GM18868 (cell line): ENCODE results near the gene CD38.
"Not testable (repeated sequence)": the region's sequence is repeated elsewhere in the genome, so short reads cannot be mapped to it uniquely, and the experiment has no call there.

Experiments used
- ATAC-seq: cut with Tn5 transposase; IDR thresholded peaks from one replicate; pipeline ENCODE4 v1.9.1; 2021; ENCODE audit warnings: mild to moderate bottlenecking, moderate library complexity; ENCODE audit not compliant: unreplicated experiment

Gene CD38

DNA sequence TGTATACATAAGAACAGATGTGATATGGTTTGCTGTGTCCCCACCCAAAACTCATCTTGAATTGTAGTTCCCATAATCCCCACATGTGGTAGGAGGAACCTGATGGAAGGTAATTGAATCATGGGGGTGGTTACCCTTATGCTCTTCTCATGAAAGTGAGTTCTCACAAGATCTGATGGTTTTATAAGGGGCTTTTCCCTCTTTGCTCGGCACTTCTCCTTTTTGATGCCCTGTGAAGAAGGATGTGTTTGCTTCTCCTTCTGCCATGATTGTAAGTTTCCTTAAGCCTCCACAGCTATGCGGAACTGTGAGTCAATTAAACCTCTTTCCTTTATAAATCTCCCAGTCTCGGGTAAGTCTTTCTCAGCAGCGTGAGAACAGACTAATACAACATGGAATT is 83.1 kb downstream of the CD38 start:
- ATAC-seq, result not testable (repeated sequence)

GRCh38 chr4:15864651-15865566 is 86.8 kb downstream of the CD38 start:
- no peak for ATAC-seq

DNA sequence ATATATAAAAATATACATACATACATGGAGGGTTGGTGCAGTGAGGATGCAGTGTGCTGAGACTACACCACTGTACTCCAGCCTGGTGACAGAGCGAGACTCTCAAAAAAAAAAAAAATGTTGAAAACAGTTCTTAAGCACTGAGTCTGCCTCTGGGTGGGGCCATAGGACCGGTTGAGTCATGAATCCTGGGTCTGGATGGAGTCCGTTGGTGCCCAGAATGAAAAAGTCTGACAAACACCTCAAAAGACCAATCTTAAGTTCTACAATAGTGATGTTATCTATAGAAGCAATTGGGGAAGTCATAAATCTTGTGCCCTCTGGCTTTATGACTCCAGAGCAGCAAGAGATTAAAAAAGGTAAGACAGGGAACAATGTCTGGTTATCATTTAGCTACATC is 90.0 kb downstream of the CD38 start:
- peak; percentile 45 for ATAC-seq

- ATAC-seq, result peak; percentile 58
Measured at GRCh38 chr4:15868826-15869413, 90.8 kb downstream of the CD38 start.

DNA sequence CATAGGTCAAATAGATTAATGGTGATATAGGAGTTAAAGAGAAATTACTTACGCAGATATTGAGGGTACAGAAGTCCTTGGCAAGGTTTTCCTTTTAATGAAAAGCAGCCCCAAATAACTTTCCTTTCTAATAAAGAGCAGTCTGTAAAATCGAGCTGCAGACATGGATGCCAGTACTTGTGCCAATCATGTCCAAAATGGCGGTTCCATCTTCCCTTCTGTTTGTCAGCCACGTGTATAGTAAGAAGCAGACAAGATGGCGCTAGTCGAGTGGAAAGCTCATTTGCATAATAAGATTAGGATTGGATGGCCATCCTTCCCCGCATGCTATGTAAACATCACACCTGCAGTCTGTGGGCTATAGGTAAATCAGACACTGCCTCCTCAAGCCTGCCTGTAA is 92.0 kb downstream of the CD38 start:
- ATAC-seq, result no peak

DNA sequence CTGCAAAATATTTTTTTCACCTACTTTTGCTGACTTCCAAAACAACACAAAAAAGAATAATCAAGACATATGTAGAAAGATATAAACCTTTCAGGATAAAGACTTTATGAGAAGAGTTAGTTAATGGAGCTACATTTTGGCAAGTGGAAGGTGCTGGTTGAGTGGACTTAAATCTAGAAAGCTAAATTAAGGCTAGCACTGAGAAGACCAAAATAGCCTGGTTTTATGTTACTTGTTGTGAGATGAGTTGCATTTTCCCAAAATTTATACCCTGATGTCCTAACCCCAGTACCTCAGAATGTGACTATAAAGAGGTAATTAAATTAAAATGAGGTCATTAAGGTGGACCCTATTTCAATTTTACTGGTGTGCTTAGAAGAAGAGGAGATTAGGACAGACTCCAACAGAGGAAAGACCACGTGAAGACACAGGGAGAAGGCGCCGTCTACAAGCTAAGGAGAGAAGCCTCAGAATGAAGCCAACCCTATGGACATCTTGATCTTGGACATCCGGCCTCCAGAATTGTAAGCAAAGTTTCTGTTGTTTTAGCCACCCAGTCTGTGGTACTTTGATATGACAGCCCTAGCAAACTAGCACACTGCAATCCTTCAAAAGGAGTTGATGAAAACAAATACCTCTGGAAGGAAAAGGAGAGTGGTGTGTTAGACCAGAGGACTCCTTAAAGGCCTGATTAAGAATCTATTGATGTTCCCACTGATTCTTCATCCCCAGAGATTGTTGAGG is 93.0 kb downstream of the CD38 start:
- no peak for ATAC-seq

DNA sequence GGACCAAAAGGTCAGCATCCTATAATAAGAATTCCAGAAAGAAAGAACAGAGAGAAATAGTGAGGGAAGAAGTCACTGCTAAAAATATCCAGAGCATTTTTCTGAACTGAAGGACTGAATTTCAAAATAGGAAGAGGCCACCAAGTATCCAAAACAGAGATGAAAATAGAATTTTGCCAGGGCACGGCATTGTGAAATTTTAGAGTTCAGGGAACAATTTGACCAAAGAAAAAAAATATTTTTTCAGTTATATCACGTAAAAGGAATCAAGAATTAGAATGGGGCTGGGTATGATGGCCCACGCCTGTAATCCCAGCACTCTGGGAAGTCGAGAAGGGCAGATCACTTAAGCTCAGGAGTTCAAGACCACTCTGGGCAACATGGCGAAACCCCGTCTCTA is 95.0 kb downstream of the CD38 start:
- no peak for ATAC-seq

GRCh38 chr4:15874671-15875070 is 96.5 kb downstream of the CD38 start:
- no peak for ATAC-seq

DNA sequence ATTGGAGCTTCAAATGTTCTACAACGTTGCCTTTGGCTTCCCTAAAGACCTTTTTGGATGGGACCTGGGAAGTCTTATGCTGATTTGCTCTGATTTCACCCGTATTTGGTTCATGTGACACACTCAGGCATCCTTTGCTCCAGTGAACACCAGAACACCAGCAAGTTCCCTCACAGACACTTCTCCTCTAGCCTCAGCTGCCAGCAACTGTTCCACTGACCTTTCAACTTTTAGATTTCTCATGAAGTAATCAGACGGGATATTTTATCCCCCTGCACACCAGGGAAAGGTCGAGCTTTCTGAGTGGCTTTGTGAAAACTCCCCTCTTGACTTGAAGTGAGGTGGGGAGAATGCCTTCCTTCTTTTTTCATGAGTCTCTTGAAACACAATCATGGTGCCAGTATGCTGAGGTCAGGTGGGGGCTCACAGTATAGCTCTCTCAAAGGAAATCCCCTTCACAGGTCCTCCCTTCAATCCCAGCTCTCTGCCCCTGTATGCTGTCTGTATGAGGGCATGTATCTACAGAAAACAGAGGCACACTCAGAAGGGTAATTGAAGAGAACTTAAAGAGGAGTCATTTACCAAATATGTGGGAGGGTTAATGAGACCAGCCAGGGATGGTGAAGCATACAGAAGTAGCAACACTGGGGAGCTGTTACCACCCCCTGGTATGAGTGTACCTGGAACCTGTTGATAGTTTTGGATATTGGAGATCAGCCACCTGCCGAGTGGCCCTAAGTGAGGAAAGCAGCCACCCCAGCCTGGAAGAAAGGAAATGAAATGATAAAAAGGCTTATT is 97.7 kb downstream of the CD38 start:
- ATAC-seq, result no peak

DNA sequence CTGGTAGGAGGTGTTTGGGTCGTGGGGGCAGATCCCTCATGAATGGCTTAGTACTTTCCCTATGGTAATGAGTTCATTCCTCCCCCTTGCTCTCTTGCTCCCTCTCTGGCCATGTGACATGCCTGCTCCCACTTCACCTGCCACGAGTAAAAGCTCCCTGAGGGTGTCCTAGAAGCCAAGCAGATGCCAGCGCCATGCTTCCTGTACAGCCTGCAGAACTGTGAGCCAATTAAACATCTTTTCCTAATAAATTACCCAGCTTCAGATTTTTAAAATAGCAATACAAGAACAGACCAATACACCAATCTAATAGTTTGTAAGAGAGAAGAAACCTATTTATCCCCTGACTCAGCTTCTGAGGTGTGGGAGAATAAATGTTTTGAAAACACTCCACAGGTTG is 99.9 kb downstream of the CD38 start:
- ATAC-seq, result no peak

- ATAC-seq, result no peak
Measured at GRCh38 chr4:15881820-15882219, 103.7 kb downstream of the CD38 start.

GRCh38 chr4:15882675-15883086 is 104.6 kb downstream of the CD38 start:
- peak; percentile 93 for ATAC-seq

DNA sequence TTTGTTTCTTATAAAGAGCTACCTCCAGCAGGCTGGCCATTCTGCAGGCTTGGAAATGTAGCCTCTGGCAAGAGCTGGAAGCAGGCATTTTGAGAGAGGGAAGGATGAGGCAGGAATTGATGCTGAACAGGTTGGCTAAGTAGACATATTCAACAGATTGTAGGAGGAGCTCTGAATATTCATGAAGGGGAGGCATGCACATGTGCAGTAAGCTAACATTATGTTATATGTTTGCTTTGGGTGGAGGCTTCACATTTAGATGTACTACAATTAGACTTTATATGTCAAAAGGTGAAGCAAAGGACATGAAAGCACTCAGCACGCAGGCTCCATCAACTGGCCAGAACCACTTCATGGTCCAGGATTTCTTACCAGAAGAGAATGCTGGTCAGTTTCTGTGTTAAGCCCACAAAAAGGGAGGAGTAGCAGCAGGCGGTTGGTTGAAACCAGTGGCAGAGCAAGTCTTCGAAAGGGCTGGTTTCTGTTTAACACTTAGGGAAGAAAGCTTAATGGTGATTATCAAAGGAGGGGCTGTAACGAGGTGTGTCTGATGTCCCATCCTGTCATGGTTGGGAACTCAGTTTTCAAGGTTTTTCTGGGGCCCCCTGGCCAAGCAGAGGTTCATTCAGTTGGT is 105.6 kb downstream of the CD38 start:
- ATAC-seq, result no peak

DNA sequence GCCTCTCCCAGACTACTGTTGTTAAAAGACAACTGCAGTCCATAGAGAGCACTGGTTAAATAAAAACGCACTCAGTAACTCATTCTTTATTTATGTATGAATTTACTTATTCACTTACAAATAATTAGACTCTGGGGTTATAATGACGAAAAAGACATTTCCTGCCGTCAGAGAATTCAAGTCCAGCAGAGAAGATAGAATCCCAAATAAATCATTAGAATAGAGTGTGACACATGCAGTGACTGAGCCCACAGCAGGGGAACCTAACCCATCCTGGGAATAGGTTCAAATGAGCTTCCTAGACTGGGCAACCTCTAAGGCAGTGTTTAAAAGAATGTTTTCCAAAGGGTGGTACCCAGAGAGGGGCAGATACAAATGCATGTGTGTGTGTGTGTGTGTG is 106.5 kb downstream of the CD38 start:
- ATAC-seq, result no peak

- ATAC-seq, result no peak
Measured at GRCh38 chr4:15885422-15885821, 107.3 kb downstream of the CD38 start.

GRCh38 chr4:15888515-15888914 is 110.4 kb downstream of the CD38 start:
- no peak for ATAC-seq

GRCh38 chr4:15890246-15890829 is 112.2 kb downstream of the CD38 start:
- peak; percentile 64 for ATAC-seq

DNA sequence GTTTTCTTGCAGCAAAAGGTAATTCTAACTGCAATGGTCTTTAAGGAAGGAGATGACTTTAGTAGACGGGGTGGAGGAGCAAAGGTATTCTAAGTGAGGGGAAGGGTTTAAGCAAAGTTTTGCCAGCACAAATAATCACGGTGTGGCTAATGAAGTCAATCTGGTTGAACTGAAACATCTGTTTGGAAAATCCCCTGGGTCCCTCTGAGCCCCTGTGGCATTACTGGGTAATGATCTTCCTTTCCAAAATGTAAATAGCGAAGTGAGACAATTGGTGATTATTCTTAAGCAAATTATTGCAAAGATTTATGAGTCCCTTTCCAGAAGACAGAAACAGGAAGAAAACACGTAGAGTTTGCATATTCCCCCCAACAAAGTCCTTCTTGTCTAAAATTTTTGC is 113.2 kb downstream of the CD38 start:
- ATAC-seq, result peak; percentile 75

DNA sequence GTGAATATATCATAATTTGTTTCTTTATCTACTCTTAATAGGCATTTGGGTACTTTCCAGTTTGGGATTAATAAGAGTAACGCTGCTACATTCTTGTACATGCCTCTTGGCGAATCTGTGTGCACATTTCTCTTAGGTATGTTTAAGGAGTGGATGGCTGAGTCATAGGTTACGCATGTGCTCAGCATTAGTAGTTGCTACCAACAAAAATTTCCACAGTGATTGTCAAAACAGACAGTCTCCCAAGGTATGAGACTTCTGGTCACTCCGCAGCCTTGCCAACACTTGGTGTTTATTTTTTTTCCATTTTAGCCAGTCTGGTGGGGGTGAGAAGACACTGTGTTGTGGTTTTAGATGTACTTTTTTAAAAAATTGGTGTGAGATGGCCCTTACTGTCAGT is 115.8 kb downstream of the CD38 start:
- no peak for ATAC-seq

DNA sequence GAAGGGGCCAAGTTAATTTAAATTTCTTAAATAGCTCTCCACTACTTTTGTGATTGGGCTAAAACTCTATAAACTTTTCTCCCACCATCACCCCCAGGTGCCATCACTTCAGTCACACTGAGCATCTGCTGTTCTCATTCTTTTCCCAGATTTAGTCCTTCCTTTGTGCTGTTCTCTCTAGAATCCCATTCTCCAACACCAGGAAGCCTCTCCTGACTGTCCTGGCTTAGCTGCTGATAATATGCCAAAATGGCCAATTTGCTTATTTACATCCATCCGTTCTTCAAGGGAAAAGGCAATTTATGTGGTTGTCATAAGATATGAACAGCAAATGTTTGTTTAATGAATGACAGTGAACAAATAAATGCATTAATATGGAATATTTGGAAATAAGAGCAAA is 116.3 kb downstream of the CD38 start:
- ATAC-seq, result no peak
